ENCODE measurements around the gene EED. TPM values are rescaled to one million over a fixed set of nuclear protein-coding genes. Genes with fewer than 3 reads are reported as not detected.

Gene EED
- total RNA-seq, 1 donor from 2014 or later: 29.7 TPM

DNA sequence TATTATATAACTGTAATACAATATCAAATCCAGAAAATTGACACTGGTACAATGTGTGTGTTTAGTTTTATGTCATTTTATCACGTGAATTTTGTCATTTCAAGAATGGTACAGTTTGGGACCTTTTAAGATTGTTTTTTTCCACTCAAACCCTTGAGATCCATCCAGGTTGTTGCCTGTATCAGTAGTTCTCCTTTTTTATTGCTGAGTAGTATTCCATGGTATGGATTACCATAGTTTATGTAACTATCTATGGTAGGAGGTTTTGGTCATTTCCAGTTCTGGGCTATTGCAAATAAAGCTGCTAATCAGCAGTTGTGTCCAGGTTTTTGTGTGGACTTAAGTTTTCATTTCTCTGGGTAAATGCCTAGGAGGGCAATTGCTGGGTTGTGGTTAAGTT, 25.1 kb downstream of the EED start:
- H3K27me3 ChIP-seq: no peaks in the 10 kb centered on the region
- no peak for DNase-seq (ENCODE audit: extremely low spot score in 2 of 2)
- intact Hi-C loops (cut with DNase I): no loop called here
- H3K4me3 ChIP-seq: no peak overlapping the region
- no peaks in the 10 kb centered on the region for H3K9me3 ChIP-seq
- peaks cover 0 to 21% of the 10 kb centered on the region in 2 donors for H3K36me3 ChIP-seq
- peaks cover 6% of the 10 kb centered on the region for H3K4me1 ChIP-seq
- TF ChIP-seq POLR2AphosphoS5 (IDR thresholded peaks at IDR 0.05; ENCODE audit: insufficient read depth in 1 of 2, low read depth in 1 of 2): no peak
- no peak for TF ChIP-seq CTCF (IDR thresholded peaks at IDR 0.05)
- no peak for TF ChIP-seq POLR2A (IDR thresholded peaks at IDR 0.05)
- no peak overlapping the region for H3K27ac ChIP-seq

GRCh38 chr11:86274503-86274902, 29.9 kb downstream of the EED start:
- intact Hi-C loops (cut with DNase I): no loop called here
- no peak overlapping the region for H3K4me3 ChIP-seq
- H3K27ac ChIP-seq: no peak overlapping the region
- peaks cover 6% of the 10 kb centered on the region for H3K4me1 ChIP-seq
- H3K36me3 ChIP-seq: peaks cover 0 to 41% of the 10 kb centered on the region in 2 donors
- H3K27me3 ChIP-seq: no peaks in the 10 kb centered on the region
- DNase-seq (ENCODE audit: extremely low spot score in 2 of 2): no peak
- TF ChIP-seq POLR2AphosphoS5 (IDR thresholded peaks at IDR 0.05; ENCODE audit: insufficient read depth in 1 of 2, low read depth in 1 of 2): no peak
- no peak for TF ChIP-seq POLR2A (IDR thresholded peaks at IDR 0.05)
- TF ChIP-seq CTCF (IDR thresholded peaks at IDR 0.05): no peak
- no peaks in the 10 kb centered on the region for H3K9me3 ChIP-seq

- Histone ChIP-seq H3K27ac (no peak overlapping the region), H3K9me3 (no peaks in the 10 kb centered on the region), H3K4me1 (peaks cover 6% of the 10 kb centered on the region), H3K36me3 (peaks cover 0 to 38% of the 10 kb centered on the region in 2 donors), H3K4me3 (no peak overlapping the region), H3K27me3 (no peaks in the 10 kb centered on the region)
- no peak for DNase-seq (ENCODE audit: extremely low spot score in 2 of 2)
- TF ChIP-seq CTCF (IDR thresholded peaks at IDR 0.05) (no peak), POLR2A (IDR thresholded peaks at IDR 0.05) (no peak), POLR2AphosphoS5 (IDR thresholded peaks at IDR 0.05; ENCODE audit: insufficient read depth in 1 of 2, low read depth in 1 of 2) (no peak)
- intact Hi-C loops (cut with DNase I): no loop called here
These were observed 30.4 kb downstream of the EED start for GRCh38 chr11:86274999-86275398.

- Histone ChIP-seq H3K27ac (no peak overlapping the region), H3K4me3 (no peak overlapping the region), H3K4me1 (peaks cover 6% of the 10 kb centered on the region), H3K9me3 (no peaks in the 10 kb centered on the region), H3K27me3 (no peaks in the 10 kb centered on the region), H3K36me3 (peaks cover 0 to 43% of the 10 kb centered on the region in 2 donors)
- DNase-seq (ENCODE audit: extremely low spot score in 2 of 2): no peak
- TF ChIP-seq POLR2A (IDR thresholded peaks at IDR 0.05): no peak
- TF ChIP-seq CTCF (IDR thresholded peaks at IDR 0.05): no peak
- no peak for TF ChIP-seq POLR2AphosphoS5 (IDR thresholded peaks at IDR 0.05; ENCODE audit: insufficient read depth in 1 of 2, low read depth in 1 of 2)
- intact Hi-C loops (cut with DNase I): no loop called here
These were observed 31.2 kb downstream of the EED start for GRCh38 chr11:86275493-86276370.

DNA sequence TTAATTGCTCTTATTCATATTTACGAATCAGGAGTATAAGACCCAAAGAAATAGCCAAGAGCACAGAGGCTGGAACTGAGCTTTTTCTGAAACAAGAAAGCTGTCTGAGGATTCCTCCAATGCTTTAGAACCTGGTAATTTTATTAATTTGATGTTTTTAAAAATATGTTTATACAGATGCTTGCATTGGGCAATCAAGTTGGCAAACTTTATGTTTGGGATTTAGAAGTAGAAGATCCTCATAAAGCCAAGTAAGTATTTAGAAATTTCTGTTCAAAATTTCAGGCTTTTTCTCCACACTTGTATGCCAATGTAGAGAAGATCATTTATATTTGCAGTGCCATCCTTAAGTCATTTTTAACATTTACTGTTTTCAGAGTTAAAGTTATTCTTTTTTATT, 33.2 kb downstream of the EED start:
- Histone ChIP-seq H3K4me3 (no peak overlapping the region), H3K27ac (no peak overlapping the region), H3K4me1 (peaks cover 6% of the 10 kb centered on the region), H3K36me3 (peaks cover 0 to 40% of the 10 kb centered on the region in 2 donors), H3K27me3 (no peaks in the 10 kb centered on the region), H3K9me3 (no peaks in the 10 kb centered on the region)
- intact Hi-C loops (cut with DNase I): no loop called here
- no peak for TF ChIP-seq CTCF (IDR thresholded peaks at IDR 0.05)
- TF ChIP-seq POLR2A (IDR thresholded peaks at IDR 0.05): no peak
- TF ChIP-seq POLR2AphosphoS5 (IDR thresholded peaks at IDR 0.05; ENCODE audit: insufficient read depth in 1 of 2, low read depth in 1 of 2): no peak
- DNase-seq (ENCODE audit: extremely low spot score in 2 of 2): no peak

All from vagina (tissue), 2 donors.